Activated naive CD8-positive, alpha-beta T cell treated with anti-CD3 and anti-CD28 coated beads, Interleukin-2, amount 50 U/mL, for 16 hours (primary cell): ENCODE results near the gene PRAC2.

Experiments
- DNase-seq: peaks from one replicate; pipeline ENCODE4 v3.0.0-alpha.2; 2020; ENCODE audit warnings: low read depth, low spot score

PRAC2 gene

GRCh38 chr17:48733632-48734328, 10.8 kb downstream of the PRAC2 start:
- DNase-seq: no peak

GRCh38 chr17:48734333-48735061, 11.5 kb downstream of the PRAC2 start:
- no peak for DNase-seq

- no peak for DNase-seq
These were observed 12.0 kb downstream of the PRAC2 start for GRCh38 chr17:48735062-48735351.

GRCh38 chr17:48737330-48738043, 14.5 kb downstream of the PRAC2 start:
- DNase-seq: no peak

GRCh38 chr17:48738424-48738802, 15.4 kb downstream of the PRAC2 start:
- no peak for DNase-seq

- DNase-seq: no peak
These were observed 16.0 kb downstream of the PRAC2 start for GRCh38 chr17:48738803-48739526.

GRCh38 chr17:48740537-48740936, 17.6 kb downstream of the PRAC2 start:
- no peak for DNase-seq

GRCh38 chr17:48745381-48746275, 22.6 kb downstream of the PRAC2 start:
- DNase-seq: no peak

- no peak for DNase-seq
These were observed 24.0 kb downstream of the PRAC2 start for GRCh38 chr17:48746916-48747444.

- DNase-seq: no peak
These were observed 24.7 kb downstream of the PRAC2 start for GRCh38 chr17:48747445-48748363.

GRCh38 chr17:48748718-48749566, 26.0 kb downstream of the PRAC2 start:
- no peak for DNase-seq

- DNase-seq: no peak
These were observed 26.9 kb downstream of the PRAC2 start for GRCh38 chr17:48749621-48750553.

GRCh38 chr17:48751172-48751571, 28.2 kb downstream of the PRAC2 start:
- DNase-seq: no peak

- DNase-seq: no peak
These were observed 28.9 kb downstream of the PRAC2 start for GRCh38 chr17:48751733-48752398.

GRCh38 chr17:48752399-48753288, 29.7 kb downstream of the PRAC2 start:
- no peak for DNase-seq

- DNase-seq: no peak
These were observed 31.0 kb downstream of the PRAC2 start for GRCh38 chr17:48753794-48754499.
